Gastrocnemius medialis (tissue), 4 donors: ENCODE measurements around the gene EIF4E3.

ENCODE experiments used
- CTCF ChIP-seq, 5 experiments: fragments of 450-650 bp in 3 of 5; fragments of 200-600 bp in 2 of 5; sonication (generic) in 2 of 5; IDR thresholded peaks in 4 of 5; conservative IDR thresholded peaks in 1 of 5; 1 replicate in 4 of 5; 2 replicates in 1 of 5; pipeline ENCODE4 v1.5.1; 2016 to 2019; ENCODE audit warnings: antibody characterized with exemption in 5 of 5, mild to moderate bottlenecking in 3 of 5, moderate library complexity in 3 of 5
- POLR2A ChIP-seq, 2 donors: fragments of 450-650 bp; IDR thresholded peaks; one replicate each; pipeline ENCODE4 v1.6.1; 2017; ENCODE audit warnings: antibody characterized with exemption in 2 of 2, mild to moderate bottlenecking in 2 of 2, moderate library complexity in 2 of 2

GRCh38 chr3:71672807-71673206, 52.4 kb downstream of the EIF4E3 start:
- TF ChIP-seq POLR2A (IDR thresholded peaks at IDR 0.05) (no peak), CTCF (IDR thresholded peaks at IDR 0.05 in 4 of 5, conservative IDR thresholded peaks at IDR 0.05 in 1 of 5) (no peak)
